NCI-H524 (cell line): ENCODE data around the gene SLC40A1.

Experiments
- DNase-seq, 2 experiments: peaks; one replicate each; lab custom pipeline; 2025; lab: John Stamatoyannopoulos, UW

The SLC40A1 gene

DNA sequence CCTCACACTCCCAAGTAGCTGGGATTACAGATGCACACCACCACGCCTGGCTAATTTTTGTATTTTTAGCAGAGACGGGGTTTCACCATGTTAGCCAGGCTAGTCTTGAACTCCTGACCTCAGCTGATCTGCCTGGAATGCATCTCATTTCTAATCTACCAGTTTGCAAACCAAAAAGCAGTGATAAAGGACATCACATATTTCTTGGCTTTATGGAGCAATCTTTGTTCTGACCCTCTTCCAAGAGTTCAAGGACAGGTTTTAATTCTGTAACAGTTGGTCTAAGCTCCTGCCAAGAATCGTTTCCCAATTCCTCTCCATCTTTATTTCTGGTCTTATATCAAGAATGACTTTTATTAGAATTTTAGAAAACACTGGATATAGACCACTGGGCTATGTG lies 67.7 kb downstream of the SLC40A1 start:
- DNase-seq, result no peak

- no peak for DNase-seq
Measured at GRCh38 chr2:189511960-189512319, 68.6 kb downstream of the SLC40A1 start.

- no peak for DNase-seq
Measured at GRCh38 chr2:189511210-189511959, 69.2 kb downstream of the SLC40A1 start.
